Measurements from ENCODE around the gene BNIP1.

BNIP1 gene

DNA sequence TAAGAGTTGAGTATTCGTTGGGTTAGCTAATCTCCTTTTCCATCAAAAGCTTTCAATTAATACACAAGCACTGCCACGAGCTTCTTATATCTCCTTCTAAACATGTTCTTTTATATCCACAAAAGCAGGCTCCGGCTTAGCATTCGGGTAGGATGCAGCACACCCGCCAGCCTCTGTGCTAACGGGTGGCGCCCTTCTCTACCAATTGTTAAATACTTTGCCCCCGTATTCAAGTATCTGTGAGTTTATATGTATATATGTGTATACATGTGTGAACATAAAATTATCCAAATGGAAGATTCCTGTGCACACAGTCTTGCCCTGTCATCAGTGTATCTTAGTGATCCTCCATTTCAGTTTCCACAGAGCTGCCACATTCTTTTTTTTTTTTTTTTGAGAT lies 27.8 kb downstream of the BNIP1 start:
- DNase-seq: no peak

DNA sequence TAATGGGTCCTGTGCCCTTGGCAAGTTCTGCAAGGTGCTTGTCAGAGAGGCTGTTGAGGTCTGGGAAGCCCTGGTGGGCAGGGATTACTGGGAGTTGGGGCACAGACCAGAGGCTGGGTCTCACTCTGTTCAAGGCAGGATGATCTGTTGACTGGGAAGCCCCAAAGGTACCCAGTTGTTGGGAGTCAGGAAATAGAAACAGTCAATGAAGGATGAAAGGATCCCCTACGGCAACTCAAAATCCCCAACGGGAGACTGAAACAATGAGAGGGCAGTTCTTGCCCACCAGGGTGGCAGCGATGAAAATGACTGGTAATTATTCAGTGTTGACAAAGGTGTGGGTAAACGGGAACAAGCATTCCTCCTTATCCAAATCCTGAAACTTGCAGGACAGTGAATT lies 31.2 kb downstream of the BNIP1 start:
- no peak for DNase-seq

DNA sequence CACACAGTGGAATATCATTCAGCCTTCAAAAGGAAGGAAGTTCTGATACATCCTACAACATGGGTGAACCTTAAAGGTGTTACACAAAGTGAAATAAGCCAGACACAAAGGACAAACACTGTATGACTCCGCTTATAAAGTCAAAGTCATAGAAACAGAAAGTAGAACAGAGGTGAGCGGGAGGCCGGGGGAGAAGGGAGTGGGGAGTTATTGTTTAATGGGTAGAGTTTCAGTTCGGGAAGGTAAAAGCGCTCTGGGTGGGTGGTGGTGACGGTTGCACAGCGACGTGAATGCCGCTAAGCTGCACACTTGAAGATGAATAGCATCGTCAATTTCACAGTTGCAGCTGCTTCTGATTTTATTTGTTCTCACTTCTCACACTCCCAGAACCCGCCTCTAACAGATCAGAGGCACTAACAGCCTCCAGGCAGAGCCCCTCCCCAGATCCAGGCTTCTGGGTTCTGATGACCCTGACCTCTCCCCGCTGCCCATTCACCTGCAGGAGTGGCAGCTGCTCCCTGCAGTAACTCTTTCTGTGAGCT lies 34.1 kb downstream of the BNIP1 start:
- DNase-seq: peak; percentile 24

DNA sequence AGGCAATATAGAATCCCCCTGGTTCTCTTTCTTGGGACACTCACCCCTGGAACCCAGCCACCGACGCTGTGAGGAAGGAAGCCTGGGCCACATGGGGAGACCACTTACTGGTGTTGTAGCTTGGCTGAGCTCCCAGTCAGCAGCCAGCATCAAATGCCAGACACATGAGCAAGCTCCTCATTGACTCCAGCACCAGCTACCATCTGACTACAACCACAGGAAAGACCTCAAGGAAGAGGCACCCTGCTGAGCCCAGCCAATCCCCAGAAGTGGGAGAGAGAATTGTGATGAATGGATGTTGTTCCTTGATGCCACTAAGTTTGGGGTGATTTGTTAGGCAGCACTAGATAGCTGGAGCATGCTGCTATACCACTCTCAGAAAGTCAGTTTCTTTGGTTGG lies 36.0 kb downstream of the BNIP1 start:
- no peak for DNase-seq

DNA sequence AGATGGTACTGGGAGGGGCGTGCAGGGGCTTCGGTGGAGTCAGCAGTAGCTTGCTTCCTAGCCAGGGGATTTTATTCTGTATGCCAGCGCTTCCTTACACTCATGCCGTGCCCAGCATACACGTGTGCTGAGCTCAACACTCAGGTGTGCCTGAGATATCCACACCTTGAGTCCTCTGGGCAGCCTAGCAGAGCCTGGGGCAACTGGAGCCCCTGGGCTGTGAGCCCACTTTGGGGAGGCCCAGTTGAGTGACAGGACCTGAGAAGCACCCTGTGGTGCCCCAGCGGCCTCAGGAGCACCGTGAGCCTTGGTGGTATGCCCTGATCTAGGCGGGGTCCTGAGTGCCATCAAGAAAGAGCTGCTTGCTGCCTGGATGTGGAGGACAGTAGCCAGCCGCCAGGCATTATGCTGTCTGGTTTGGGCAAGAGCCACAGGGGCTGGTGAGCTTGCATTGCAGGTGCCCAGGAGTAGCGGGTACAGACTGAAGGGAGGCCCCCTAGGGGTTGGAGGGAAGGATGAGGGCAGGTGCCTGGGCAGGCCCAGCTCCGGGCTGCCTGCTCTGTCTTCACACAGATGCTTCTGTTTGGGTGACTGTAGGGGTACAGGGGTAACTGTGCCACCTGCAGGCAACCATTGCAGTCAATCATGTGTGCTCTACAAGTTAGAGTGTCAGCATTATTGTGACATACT lies 42.9 kb downstream of the BNIP1 start:
- peak; percentile 82 for DNase-seq

DNA sequence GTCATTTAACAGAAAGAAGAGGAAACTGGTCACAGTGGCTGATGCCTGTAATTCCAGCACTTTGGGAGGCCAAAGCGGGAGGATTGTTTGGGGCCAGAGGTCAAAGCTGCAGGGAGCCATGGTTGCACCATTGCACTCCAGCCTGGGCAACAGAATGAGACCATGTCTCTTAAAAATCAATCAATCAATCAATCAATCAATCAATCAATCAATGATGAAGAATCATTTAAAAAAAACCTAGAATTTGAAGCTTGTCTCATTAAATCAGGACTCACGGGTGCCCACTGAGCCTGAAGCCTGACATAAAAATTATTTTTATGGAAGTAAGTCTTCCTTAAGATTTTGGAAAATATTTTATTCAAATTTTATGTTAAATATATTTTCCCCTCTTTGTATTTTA lies 43.9 kb downstream of the BNIP1 start:
- no peak for DNase-seq

DNA sequence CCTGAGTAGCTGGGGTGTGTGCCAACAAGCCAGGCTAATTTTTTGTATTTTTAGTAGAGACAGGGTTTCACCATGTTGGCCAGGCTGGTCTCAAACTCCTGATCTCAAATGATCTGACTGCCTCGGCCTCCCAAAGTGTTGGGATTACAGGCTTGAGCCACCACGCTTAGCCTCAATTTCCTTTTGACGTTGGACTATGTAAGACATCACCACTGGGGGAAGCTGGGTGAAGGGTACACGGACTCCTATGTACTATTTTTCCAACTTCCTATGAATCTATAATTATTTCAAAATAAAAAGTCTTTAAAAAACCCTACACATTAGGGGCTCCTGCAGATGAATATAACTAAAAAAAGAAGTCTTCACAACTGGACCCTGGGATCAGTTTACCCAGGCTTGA lies 46.7 kb downstream of the BNIP1 start:
- no peak for DNase-seq

DNA sequence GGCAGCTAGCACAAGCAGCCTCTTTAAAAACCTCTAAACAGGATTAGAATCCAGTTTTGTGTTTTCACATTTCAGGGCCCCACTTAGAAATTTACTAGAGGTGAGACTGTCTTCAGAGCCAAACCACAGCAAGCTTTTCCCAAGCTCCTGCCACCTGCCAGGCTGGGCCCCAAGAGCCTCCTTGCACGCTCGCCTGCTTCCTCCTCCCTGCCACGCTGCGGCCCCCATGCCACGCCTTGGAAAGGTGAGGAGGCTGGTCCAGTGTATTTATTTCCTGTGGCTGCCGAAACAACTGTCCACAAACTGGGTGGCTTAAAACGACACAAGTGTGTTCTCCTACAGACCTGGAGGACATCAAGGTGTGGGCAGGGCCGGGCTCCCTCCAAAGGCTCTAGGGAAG lies 47.2 kb downstream of the BNIP1 start:
- DNase-seq: no peak

DNA sequence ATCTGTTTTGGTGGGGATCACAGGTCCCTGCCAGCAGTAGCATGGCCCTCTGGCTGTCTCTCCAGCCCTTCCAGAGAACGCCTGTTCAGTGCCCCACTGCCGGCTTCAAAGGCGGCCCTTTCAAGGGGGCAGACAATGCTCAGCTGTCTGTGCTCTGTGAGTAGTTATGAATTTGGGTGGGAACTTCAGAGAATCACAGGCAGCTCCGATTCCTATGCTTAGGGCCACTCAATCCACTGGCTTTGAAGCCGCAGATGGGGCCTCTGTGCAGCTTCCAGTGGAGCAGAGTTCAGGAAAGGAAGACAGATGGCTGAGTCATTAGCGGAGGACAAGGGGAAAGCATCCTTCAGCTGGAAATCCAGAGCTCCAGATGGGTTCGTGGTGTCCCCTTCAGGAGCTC lies 48.2 kb downstream of the BNIP1 start:
- no peak for DNase-seq

DNA sequence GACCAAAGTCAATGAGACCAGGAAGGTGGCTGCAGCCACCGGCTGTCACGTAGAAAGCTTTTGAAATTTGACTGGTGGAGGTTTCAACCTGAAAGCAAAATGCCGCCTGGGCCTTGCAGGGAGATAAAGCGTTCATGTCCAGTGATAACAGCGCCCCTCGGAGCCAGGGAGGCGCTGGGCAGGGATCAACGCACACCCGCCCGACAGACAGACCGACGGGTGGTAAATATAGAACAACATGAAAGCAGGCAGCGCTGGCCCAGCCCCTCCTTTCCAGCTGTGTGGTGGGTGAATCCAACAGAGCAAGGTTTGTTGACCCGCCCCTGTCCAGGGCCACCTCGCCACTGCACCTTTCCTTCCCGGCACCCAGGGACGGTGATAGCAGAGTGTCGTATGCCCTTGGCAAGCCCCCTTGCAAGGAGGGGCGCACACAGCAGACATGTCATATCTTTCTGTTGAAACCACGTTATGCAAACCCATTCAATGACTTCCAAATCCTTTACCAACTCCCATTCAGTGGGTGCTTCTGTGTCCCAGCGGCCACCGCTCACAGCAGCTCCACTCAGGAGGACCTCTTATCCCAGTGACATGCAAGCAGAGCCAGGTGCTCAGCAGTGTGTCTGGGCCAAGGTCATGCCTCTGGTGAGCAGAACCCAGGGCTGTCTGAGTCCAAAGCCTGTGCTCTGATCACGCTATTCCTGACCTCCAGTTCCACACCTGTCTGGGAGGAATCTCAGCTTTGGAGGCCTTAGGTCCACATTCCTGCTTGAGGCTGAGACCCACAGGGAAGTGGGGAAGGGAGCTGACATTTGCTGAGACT lies 52.0 kb downstream of the BNIP1 start:
- DNase-seq: no peak

DNA sequence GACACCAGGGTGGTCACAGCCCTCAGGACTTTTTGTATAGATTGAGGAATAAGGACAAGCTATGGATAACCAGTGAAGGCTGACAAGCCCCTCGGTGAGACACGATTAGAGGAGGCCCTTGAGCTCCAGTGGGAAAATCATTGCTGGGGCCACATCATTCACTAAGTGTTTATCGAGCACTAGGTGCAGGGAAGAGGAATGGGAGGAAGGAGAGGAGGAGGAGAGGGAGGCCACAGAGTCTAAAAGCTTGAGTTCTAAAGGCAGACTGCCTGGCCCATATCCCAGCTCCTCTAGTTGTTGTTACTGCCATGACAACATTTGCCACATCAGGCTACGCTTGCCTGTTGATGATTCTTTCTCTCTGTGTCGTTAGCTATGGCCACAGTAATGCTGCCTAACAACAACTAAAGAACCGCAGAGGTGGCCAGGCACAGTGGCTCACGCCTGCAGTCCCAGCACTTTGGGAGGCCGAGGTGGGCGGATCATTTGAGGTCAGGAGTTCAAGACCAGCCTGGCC lies 53.1 kb downstream of the BNIP1 start:
- no peak for DNase-seq

DNA sequence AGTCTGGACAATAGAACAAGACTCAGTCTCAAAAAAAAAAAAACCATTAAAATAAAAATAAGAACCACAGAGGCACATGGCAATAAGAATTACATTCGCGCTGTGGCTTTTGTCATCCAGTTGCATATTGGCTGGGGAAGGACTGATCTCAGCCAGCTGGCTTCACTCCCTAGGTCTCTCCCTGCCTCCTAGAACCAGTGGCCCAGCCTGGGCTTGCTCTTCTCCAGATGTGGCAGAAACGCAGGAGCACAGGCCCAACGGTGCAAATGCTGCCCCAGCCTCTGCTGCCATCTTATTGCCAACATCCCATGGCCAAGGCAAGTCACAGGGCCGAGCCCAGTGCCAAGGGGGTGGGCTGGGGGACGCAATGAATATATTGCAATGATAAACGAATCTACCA lies 53.7 kb downstream of the BNIP1 start:
- no peak for DNase-seq

DNA sequence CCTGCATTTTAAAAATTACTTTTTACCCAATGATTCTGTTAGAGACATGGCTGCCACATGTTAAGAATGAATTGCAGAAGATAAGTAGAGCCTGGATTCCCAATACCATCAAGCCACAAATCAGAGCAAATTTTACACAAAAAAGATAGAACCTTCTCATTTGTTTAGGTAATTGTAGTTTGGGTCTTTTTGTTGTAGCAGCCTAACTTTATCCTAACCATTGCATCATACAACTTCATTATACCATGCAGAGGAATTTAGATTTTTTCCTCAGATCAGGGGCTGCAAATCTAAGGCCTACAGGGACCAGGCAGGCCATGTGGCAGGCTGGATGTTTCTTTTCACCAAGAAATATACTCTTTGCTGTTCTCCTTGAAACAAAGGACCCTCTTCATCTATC lies 56.0 kb downstream of the BNIP1 start:
- no peak for DNase-seq

DNA sequence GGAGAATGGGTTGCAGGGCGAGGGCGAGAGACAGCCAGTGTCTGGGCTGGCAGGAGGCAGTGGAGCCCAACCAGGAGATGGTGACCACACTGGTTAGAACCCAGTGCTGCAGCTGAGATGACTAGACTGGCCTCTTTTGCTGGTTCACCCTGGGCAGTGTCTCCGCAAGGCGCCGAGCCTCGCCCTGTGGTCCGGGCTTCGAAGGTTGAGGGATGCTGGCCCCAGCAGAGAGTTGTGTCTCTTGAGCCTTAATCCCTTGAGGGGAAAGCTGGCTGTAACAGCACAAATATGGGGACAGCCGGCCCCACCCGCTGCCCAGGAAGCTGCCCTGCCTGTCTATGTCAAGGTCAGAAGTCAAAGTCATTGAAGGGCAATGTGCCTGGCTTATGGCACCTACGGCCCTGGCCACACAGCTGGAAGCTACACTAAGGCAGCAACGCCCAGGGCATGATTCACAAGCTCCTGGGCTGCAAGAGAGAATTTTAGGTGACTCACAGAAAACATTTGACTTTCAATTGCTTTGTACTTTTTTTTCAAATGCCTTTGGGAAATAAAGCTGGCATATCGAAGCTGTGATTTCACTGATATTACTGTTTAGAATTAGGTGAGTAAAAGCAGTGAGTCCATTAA lies 57.4 kb downstream of the BNIP1 start:
- DNase-seq: no peak

DNA sequence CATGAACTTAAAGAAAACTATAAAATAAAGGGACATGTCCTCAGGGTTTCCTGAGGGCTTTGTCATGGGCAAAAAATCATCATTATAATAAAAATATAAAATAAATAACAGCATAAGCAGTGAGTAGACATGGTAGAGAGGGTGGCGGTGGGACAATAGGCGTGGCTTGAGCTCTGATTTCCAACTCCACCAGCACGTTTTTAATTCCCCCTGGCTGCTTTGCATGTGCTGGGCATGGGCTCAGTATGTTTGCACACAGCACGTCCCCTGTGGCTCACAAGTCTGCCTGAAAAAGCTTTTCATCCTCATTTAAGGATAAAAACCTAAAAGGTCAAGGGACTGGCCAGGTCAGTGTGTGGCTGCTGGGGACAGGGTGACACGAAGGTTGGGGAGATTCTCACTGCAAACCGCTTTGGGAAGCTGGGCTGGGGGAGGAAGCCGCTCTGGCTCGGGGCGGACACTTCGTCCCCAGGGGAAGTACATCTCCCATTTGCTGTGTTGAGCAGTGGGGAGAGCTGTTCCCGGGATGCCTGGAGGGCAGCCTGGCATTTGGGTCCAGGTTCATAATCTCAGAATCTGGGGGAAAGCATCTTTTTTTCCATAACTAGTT lies 58.0 kb downstream of the BNIP1 start:
- DNase-seq: no peak

DNA sequence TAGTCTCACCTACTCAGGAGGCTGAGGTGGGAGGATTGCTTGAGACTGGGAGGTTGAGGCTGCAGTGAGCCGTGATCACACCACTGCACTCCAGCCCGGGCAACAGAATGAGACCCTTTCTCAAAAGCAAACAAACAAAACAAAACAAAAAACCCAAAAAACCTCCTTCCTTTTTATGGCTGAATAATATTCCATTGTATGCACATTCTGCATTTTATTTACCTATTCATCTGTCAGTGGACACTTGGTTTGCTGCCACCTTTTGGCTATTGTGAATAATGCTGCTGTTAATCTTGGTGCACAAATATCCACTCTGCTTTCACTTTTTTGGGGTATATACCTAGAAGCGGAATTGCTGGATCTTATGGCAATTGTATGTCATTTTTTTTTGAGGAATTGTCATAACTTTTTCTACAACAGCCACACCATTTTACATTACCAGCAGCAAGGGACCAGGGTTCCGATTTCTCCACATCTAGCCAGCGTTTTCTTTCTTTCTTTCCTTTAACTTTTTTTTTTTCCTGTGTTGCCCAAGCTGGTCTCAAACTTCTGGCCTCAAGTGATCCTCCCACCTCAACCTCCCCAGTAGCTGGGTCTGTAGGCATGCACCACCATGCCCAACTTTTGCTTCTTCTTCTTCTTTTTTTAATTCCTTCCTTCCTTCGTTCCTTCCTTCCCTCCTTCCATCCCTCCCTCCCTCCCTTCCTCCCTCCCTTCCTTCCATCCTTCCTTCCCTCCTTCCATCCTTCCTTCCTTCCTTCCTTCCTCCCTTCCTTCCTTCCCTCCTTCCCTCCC lies 60.1 kb downstream of the BNIP1 start:
- peak; percentile 61 for DNase-seq

DNA sequence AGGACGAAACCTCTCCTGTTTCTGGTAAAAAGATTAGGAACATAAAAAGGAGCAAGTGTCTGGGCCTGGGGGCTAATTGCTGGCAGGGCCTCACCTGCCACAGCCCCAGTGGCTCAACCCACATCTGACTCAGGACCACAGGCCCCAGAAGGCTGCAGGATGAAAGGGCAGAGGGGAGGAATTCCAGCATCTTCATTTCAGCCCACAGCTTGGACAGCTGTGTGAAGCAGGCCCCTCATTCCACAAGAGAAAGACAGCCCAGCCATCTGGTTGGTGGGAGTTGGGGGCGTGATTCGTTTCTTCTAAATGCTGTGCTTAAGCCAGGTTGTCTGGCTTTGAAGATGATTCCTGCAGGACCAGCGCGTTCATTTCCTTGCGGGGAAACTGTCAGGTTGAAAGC lies 61.6 kb downstream of the BNIP1 start:
- no peak for DNase-seq

DNA sequence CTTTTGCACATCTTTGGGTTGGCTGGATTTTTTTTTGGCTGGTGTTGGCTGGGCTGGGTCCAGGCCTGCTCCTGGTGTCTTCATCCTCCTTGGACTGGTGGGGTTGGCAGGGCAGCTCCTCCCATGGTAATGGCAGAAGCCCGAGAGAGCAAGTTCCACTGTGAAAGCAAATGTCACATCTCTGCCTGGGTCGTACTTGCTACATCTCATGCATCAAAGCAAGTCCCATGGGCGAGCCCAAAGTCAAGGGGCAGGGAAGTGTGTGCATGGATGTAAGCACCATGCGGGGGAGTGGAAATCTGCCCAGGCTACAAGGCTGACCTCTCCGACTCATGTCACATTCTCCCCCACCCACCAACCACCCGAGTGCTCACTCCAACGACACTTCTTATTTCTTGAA lies 64.0 kb downstream of the BNIP1 start:
- DNase-seq: no peak

DNA sequence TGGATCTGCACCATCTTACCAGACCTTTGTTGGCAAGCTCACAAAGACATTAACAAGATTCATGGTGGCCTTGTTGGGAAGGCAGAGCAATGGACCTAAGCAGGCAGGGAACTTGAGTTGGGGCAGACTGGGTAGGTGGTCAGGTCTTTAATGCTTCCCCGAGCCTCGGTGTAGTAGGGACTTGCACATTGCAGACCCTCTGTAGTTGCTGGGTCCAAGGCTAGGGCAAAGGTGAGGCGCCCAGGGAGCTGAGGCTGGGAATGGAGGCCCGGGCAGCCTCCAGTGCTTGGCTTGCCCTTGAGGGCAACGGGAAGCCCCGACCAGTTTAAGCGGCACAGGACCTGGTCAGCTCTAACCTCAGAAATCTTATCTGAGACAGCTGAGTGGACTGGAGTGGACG lies 66.5 kb downstream of the BNIP1 start:
- DNase-seq: no peak

DNA sequence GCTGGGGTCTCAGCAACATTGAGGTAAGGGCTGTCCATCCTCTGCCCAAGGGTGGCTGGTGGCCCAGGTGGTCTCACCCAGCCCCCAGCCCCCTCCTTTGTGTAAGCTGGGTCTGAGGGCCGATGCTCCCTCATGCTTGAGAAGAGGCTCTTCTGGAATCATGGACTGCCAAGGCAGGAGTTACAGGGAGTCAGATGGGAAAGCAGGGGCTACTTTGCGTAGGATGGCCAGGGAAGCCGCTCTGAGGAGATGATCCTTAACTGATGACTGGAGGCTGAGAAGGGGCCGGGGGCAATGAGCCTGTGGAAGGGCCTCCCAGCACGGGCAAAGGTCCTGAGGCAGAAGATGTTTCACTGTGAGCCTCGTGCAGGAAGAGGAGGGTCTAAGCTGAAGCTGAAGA lies 67.0 kb downstream of the BNIP1 start:
- no peak for DNase-seq

DNA sequence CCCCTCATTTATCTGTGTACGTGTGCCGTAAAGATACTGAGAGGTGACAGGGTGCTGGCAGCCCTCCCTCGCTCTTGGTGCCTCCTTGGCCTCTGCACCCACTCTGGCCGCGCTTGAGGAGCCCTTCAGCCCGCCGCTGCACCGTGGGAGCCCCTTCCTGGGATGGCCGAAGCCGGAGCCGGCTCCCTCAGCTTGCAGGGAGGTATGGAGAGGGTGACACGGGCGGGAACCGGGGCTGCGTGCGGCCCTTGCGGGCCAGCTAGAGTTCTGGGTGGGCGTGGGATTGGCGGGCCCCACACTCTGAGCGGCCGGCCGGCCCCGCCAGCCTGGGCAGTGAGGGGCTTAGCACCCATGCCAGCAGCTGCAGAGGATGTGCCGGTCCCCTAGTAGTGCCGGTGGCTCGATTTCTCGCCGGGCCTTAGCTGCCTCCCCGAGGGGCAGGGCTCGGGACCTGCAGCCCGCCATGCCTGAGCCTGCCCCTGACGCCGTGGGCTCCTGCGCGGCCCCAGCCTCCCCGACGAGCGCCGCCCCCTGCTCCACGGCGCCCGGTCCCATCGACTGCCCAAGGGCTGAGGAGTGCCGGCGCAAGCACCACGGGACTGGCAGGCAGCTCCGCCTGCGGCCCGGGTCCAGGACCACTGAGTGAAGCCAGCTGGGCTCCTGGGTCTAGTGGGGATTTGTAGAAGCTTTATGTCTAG lies 69.1 kb downstream of the BNIP1 start:
- DNase-seq: no peak

All from RPMI8226 (cell line).